Breast epithelium (tissue), 4 donors: Measurements from ENCODE around the gene PNPLA8. TPM values are rescaled to one million over a fixed set of nuclear protein-coding genes. Genes with fewer than 3 reads are reported as not detected.

Source experiments
- DNase-seq, 2 donors: peaks; one replicate each; pipeline ENCODE4 v3.0.0-alpha.2; 2019; ENCODE audit warnings: low spot score in 2 of 2
- H3K27ac ChIP-seq, 2 donors: fragments of 200-600 bp; sonication (generic) in 1 of 2; one replicate each; pipeline ENCODE4 v1.5.1; 2016 to 2019; ENCODE audit warnings: mild to moderate bottlenecking in 1 of 2
- H3K27me3 ChIP-seq, 2 donors: fragments of 200-600 bp; sonication (generic) in 1 of 2; one replicate each; pipeline versions ENCODE4 v1.5.1 to v1.6.0; 2017 to 2019; ENCODE audit warnings: control low read depth in 1 of 2, mild to moderate bottlenecking in 1 of 2
- H3K36me3 ChIP-seq: fragments of 200-600 bp; one replicate; pipeline ENCODE4 v1.5.1; 2019
- H3K4me1 ChIP-seq, 2 donors: fragments of 200-600 bp; sonication (generic); one replicate each; pipeline ENCODE4 v1.5.1; 2016 to 2019; ENCODE audit warnings: control low read depth in 1 of 2
- H3K4me3 ChIP-seq, 3 donors: fragments of 200-600 bp; sonication (generic); 1 replicate in 2 of 3; 2 replicates in 1 of 3; pipeline ENCODE4 v1.5.1; 2016 to 2019; ENCODE audit warnings: mild to moderate bottlenecking in 3 of 3, moderate library complexity in 2 of 3
- H3K9me3 ChIP-seq, 2 donors: fragments of 200-600 bp; sonication (generic) in 1 of 2; one replicate each; pipeline ENCODE4 v1.5.1; 2016 to 2019; ENCODE audit warnings: control low read depth in 1 of 2
- CTCF ChIP-seq, 3 donors: fragments of 450-650 bp; IDR thresholded peaks; one replicate each; pipeline ENCODE4 v1.5.1; 2016 to 2017; ENCODE audit warnings: antibody characterized with exemption in 3 of 3, mild to moderate bottlenecking in 3 of 3, moderate library complexity in 3 of 3
- POLR2A ChIP-seq: fragments of 450-650 bp; IDR thresholded peaks from one replicate; pipeline ENCODE4 v1.6.1; 2016; ENCODE audit warnings: antibody characterized with exemption, mild to moderate bottlenecking, moderate library complexity
- POLR2AphosphoS5 ChIP-seq, 3 donors: sonication (generic); formaldehyde crosslinking; IDR thresholded peaks; one replicate each; pipeline ENCODE4 v1.6.1; 2017; ENCODE audit warnings: antibody characterized with exemption in 3 of 3
- intact Hi-C: fragments of 100-400 bp; cut with DNase I; formaldehyde crosslinking; loops from one replicate; pipeline ENCODE4 v1.15.1; 2023; ENCODE audit warnings: low total_unique reads
- total RNA-seq, 3 donors: library from RNA; depleted of rRNA; stranded (reverse); fragments of >200 nt; gene quantifications; one replicate each; pipeline ENCODE4 v1.1.0, GENCODE V29; 2016

PNPLA8 gene
- total RNA-seq, 3 donors from 2014 or later, result 36.1 to 48.6 (median 48.5) TPM

- Histone ChIP-seq H3K36me3 (no peaks in the 10 kb centered on the region), H3K4me1 (no peaks in the 10 kb centered on the region), H3K27me3 (peaks cover 0 to 24% of the 10 kb centered on the region in 2 donors), H3K4me3 (peak overlapping the region; percentile 43 to 66 (median 59)), H3K27ac (no peak overlapping the region), H3K9me3 (no peaks in the 10 kb centered on the region)
- no peak for DNase-seq
- TF ChIP-seq POLR2AphosphoS5 (IDR thresholded peaks at IDR 0.05) (no peak), POLR2A (no peak), CTCF (IDR thresholded peaks at IDR 0.05) (no peak)
- intact Hi-C loops, result no loop called here
These were observed 70.4 kb downstream of the PNPLA8 start for GRCh38 chr7:108455551-108455997.

DNA sequence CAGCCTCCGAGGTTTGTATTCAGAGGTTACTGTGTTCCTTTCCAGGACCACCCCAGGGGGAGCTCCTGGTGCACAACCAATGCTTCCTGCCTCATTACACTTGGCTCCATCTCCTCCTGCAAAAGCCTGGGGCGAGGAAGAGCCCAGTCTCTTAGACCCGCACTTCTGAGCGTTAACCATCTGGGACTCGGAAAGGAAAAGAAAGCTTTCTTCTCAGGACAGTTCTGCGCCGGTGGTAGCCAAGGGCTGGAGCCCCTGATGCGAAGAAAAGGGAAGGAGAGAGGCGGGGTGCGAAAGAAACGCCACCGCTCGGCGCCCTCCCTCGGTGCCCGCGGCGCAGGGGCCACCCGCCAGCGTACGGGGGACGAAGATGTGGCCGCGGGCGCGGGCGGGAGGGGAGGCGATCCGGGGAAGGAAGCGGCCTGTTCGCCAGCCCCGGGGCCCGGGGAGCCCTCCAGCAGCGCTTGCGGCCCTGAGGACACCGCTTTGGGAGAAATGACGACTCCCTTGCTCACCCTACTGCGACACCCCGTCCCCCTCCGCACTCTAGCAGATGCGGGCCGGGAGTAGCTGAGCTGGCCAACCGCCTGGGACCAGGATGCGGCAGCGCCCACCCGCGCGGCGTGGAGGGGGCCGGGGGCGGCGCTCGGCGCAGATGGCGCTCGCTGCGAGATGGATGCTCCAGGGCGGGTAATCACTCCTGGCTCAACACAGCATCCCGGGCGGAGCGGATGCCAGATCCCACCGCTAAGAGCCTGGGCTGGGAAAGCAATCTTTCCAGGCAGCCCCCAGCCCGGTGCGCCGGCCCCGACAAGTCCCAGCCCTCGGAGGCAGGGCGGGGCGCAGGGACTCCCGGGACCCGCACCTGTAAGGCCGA lies 71.0 kb downstream of the PNPLA8 start:
- peaks cover 0 to 24% of the 10 kb centered on the region in 2 donors for H3K27me3 ChIP-seq
- H3K4me1 ChIP-seq, result no peaks in the 10 kb centered on the region
- H3K27ac ChIP-seq, result no peak overlapping the region
- H3K4me3 ChIP-seq, result peak overlapping the region; percentile 43 to 66 (median 59)
- intact Hi-C loops, result no loop called here
- no peaks in the 10 kb centered on the region for H3K36me3 ChIP-seq
- no peak for DNase-seq
- TF ChIP-seq POLR2A (no peak), POLR2AphosphoS5 (IDR thresholded peaks at IDR 0.05) (no peak), CTCF (IDR thresholded peaks at IDR 0.05) (no peak)
- no peaks in the 10 kb centered on the region for H3K9me3 ChIP-seq

DNA sequence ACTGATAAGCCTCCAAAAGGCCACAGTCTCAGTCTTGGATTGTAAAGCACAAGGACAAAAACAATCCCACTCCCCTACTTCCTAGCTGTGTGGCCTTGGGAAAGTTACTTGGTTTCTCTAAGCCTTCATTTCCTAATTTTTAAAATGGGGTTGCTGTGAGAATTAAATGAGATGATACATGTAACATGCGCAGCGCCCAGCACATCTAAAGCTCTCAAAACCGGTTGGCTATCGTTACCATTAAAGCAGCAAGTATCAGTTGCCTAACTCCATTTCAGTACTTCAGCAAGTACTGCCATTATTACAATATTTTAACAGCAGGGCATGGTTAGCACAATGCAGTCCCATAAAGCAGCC lies 71.6 kb downstream of the PNPLA8 start:
- no peak for TF ChIP-seq CTCF (IDR thresholded peaks at IDR 0.05)
- TF ChIP-seq POLR2AphosphoS5 (IDR thresholded peaks at IDR 0.05), result no peak
- TF ChIP-seq POLR2A, result no peak
- H3K4me3 ChIP-seq, result peak overlapping the region; percentile 43 to 66 (median 59)

DNA sequence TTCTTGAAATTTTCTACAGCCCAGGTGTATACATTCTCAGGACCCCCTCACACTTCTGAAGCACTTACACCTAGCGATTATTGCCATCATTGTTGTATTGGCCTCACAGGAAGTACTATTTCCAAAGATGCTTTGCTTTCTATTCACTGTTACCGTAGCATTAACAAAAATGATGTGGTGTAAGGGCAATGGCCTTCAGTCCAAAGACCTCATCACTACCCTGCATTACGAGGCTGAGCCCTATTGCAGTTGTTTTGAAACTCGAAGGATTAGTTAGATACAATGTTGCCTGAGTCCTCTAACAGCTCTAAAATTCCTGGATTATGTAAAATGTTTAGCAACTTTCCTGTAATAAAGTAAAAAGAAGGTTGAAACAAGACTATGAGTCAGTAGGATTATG lies 72.6 kb downstream of the PNPLA8 start:
- Histone ChIP-seq H3K9me3 (no peaks in the 10 kb centered on the region), H3K36me3 (no peaks in the 10 kb centered on the region), H3K27me3 (peaks cover 0 to 24% of the 10 kb centered on the region in 2 donors), H3K4me3 (no peak overlapping the region), H3K27ac (no peak overlapping the region), H3K4me1 (no peaks in the 10 kb centered on the region)
- intact Hi-C loops, result no loop called here
- no peak for DNase-seq
- TF ChIP-seq POLR2AphosphoS5 (IDR thresholded peaks at IDR 0.05) (no peak), CTCF (IDR thresholded peaks at IDR 0.05) (no peak), POLR2A (no peak)

More for the DNA sequence above, 71.6 kb downstream of the PNPLA8 start:
- no peaks in the 10 kb centered on the region for H3K9me3 ChIP-seq
- DNase-seq, result no peak
- peaks cover 0 to 24% of the 10 kb centered on the region in 2 donors for H3K27me3 ChIP-seq
- intact Hi-C loops, result no loop called here
- no peaks in the 10 kb centered on the region for H3K4me1 ChIP-seq
- no peak overlapping the region for H3K27ac ChIP-seq
- H3K36me3 ChIP-seq, result no peaks in the 10 kb centered on the region

GRCh38 chr7:108452707-108453106 lies 73.2 kb downstream of the PNPLA8 start:
- H3K4me1 ChIP-seq, result no peaks in the 10 kb centered on the region
- no peak overlapping the region for H3K27ac ChIP-seq
- TF ChIP-seq CTCF (IDR thresholded peaks at IDR 0.05) (peak in 1 of 3 donors; percentile 29), POLR2AphosphoS5 (IDR thresholded peaks at IDR 0.05) (no peak)
- peaks cover 0 to 24% of the 10 kb centered on the region in 2 donors for H3K27me3 ChIP-seq
- no peaks in the 10 kb centered on the region for H3K9me3 ChIP-seq
- intact Hi-C loops, result no loop called here
- DNase-seq, result no peak
- no peak overlapping the region for H3K4me3 ChIP-seq
- H3K36me3 ChIP-seq, result no peaks in the 10 kb centered on the region
